ENCODE data around the gene TSPYL6. TPM values are rescaled to one million over a fixed set of nuclear protein-coding genes. Genes with fewer than 3 reads are reported as not detected.
"Not testable (repeated sequence)": the region's sequence is repeated elsewhere in the genome, so short reads cannot be mapped to it uniquely, and the experiment has no call there.

TSPYL6 gene
- not detected in 2 replicates for total RNA-seq

DNA sequence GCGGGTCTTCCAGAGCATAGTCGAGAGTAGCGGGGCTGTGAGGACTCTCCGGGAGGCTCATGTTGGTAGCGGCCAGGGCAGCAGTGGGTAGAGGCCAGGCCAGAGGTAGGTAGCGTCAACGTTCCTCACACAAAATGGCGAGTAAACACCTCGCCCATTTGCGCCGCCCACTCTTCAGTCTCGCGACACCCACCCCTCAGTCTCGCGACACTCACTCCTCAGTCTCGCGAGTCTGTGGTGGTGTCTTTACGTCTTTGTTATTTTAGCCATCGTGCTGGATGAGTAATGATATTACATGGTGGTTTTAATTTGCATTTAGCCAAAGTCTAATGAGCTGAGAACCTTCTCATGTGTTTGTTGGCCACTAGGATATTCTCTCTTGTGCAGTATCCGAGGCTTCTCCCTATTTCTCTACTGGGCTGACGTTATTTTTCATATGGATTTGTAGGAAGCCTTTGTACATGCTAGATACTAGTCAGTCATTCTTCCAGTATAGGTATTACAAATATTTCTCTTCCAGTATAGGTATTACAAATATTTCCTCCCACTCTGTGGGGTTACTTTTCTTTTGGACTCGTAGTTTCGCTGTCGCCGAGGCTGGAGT, at the start of gene TSPYL6:
TSS of gene TSPYL6 (minus strand) at position 139 of the 604 bp plus-strand sequence. CDS start at position 61, 78 bp downstream.
- ATAC-seq (ENCODE audit: low read depth): no peak
- Mint-ChIP-seq H3K36me3 (ENCODE audit: low read depth) (peaks cover 32% of the 10 kb centered on the region), H3K4me3 (no peak within 1 kb of the TSS), H3K27me3 (no peaks in the 10 kb centered on the region), H3K27ac (no peak within 1 kb of the TSS), H3K4me1 (no peaks in the 10 kb centered on the region), H3K9me3 (no peaks in the 10 kb centered on the region)
- no peak for DNase-seq
- intact Hi-C loops (cut with micrococcal nuclease): loop anchor here (1.0 kb wide), 1 partner anchor 18 kb away; no protein-coding TSS in a partner anchor
- CTCF ChIA-PET: no interaction called here
- POLR2A ChIA-PET: no interaction called here
- TF ChIP-seq, protein P1, sequence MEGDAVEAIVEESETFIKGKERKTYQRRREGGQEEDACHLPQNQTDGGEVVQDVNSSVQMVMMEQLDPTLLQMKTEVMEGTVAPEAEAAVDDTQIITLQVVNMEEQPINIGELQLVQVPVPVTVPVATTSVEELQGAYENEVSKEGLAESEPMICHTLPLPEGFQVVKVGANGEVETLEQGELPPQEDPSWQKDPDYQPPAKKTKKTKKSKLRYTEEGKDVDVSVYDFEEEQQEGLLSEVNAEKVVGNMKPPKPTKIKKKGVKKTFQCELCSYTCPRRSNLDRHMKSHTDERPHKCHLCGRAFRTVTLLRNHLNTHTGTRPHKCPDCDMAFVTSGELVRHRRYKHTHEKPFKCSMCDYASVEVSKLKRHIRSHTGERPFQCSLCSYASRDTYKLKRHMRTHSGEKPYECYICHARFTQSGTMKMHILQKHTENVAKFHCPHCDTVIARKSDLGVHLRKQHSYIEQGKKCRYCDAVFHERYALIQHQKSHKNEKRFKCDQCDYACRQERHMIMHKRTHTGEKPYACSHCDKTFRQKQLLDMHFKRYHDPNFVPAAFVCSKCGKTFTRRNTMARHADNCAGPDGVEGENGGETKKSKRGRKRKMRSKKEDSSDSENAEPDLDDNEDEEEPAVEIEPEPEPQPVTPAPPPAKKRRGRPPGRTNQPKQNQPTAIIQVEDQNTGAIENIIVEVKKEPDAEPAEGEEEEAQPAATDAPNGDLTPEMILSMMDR (IDR thresholded peaks at IDR 0.05): no peak

DNA sequence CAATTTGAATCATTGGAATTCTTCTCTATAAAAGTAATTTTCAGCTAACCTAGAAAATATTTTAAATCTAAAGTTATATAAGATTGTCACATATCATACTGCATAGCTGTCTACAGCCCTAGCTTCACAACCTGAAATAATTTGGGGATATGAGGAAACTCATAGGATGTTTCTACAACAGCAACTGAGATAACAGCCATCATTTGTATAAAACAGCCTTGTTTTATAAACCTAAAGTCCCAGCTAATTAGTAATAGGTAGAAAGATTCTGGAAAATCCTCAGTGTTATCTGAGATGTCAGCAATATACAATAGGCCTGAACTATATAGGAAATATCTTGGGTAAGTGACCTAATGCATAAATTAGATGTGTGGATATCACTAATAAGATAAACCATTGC, 47.6 kb upstream of the TSPYL6 start:
- Mint-ChIP-seq H3K36me3 (ENCODE audit: low read depth) (peaks cover 8% of the 10 kb centered on the region), H3K4me3 (no peak overlapping the region), H3K9me3 (no peaks in the 10 kb centered on the region), H3K27ac (no peak overlapping the region), H3K27me3 (no peaks in the 10 kb centered on the region), H3K4me1 (no peaks in the 10 kb centered on the region)
- CTCF ChIA-PET: no interaction called here
- ATAC-seq (ENCODE audit: low read depth) (no peak), DNase-seq (no peak)
- intact Hi-C loops (cut with micrococcal nuclease): no loop called here
- TF ChIP-seq, protein P1 (IDR thresholded peaks at IDR 0.05): no peak
- POLR2A ChIA-PET: no interaction called here

DNA sequence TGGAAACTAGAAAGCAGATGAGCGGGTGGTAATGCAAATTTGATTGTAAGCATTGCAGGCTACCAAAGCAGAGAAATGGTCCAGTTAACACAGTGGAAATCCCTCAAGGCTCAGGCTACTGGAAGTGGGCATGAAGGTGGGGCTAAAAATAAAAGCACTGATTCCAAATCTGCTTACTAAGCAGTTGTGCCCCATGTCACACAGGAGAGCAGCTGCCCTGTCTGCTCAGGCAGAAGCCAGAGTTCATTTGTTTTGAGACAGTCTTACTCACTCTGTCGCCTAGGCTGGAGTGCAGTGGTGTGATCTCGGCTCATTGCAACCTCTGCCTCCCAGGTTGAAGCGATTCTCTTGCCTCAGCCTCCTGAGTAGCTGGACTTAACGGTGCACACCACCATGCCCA, 42.5 kb upstream of the TSPYL6 start:
- ATAC-seq (ENCODE audit: low read depth) (no peak), DNase-seq (no peak)
- H3K27ac Mint-ChIP-seq: no peak overlapping the region
- H3K4me1 Mint-ChIP-seq: no peaks in the 10 kb centered on the region
- TF ChIP-seq, protein P1 (IDR thresholded peaks at IDR 0.05): no peak
- ChIA-PET CTCF (no interaction called here), POLR2A (no interaction called here)
- H3K27me3 Mint-ChIP-seq: no peaks in the 10 kb centered on the region
- no peaks in the 10 kb centered on the region for H3K36me3 Mint-ChIP-seq (ENCODE audit: low read depth)
- no peaks in the 10 kb centered on the region for H3K9me3 Mint-ChIP-seq
- intact Hi-C loops (cut with micrococcal nuclease): no loop called here
- no peak overlapping the region for H3K4me3 Mint-ChIP-seq

DNA sequence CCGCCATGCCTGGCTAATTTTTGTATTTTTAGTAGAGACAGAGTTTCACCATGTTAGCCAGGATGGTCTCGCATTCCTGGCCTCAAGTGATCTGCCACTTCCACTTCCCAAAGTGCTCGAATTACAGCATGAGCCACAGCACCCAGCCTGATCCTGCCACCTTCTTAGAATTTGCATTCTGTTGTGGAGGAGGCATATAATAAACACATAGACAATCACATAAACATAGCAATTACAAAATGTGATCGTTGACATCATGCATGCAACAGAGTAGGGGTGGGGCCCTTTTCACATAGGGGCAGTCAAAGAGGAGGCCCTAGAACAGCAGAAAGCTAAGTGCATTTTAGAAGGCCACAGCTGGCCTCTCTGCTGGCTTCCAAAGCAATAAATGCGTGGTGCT, 39.9 kb upstream of the TSPYL6 start:
- H3K27me3 Mint-ChIP-seq: no peaks in the 10 kb centered on the region
- CTCF ChIA-PET: no interaction called here
- no peaks in the 10 kb centered on the region for H3K9me3 Mint-ChIP-seq
- TF ChIP-seq, protein P1 (IDR thresholded peaks at IDR 0.05): no peak
- ATAC-seq (ENCODE audit: low read depth): no peak
- no peak for DNase-seq
- no peak overlapping the region for H3K27ac Mint-ChIP-seq
- intact Hi-C loops (cut with micrococcal nuclease): no loop called here
- POLR2A ChIA-PET: no interaction called here
- no peak overlapping the region for H3K4me3 Mint-ChIP-seq
- no peaks in the 10 kb centered on the region for H3K36me3 Mint-ChIP-seq (ENCODE audit: low read depth)
- H3K4me1 Mint-ChIP-seq: no peaks in the 10 kb centered on the region

DNA sequence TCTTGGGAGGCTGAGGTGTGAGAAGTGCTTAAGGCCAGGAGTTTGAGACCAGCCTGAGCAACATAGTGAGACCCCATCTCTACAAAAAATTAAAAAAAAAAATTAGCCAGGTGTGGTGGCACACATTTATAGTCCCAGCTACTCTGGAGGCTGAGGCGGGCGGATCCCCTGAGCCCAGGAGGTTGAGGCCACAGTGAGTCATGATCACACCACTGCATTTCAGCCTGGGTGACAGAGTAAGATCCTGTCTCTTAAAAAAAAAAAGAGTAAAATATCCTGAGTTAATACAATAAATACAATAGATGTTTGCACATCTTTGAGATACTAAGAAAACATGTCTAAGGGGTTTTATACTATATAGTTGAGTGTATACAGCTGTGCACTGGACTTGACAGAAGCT, 38.6 kb upstream of the TSPYL6 start:
- H3K4me1 Mint-ChIP-seq; H3K9me3 Mint-ChIP-seq; CTCF ChIA-PET; DNase-seq; intact Hi-C loops (cut with micrococcal nuclease); H3K4me3 Mint-ChIP-seq; H3K27me3 Mint-ChIP-seq; H3K36me3 Mint-ChIP-seq (ENCODE audit: low read depth); H3K27ac Mint-ChIP-seq; ATAC-seq (ENCODE audit: low read depth): not testable (repeated sequence)
- POLR2A ChIA-PET: interaction anchor here (0.7 kb wide), 1 partner anchor 24 kb away, joined by 3 read pairs; no protein-coding TSS in a partner anchor

All from activated B cell treated with CpG ODN at 0.5 μM for 24 hours (primary cell).